Activated CD4-positive, alpha-beta memory T cell treated with anti-CD3 and anti-CD28 coated beads for 36 hours (primary cell): ENCODE data around the gene TLK2. TPM values are rescaled to one million over a fixed set of nuclear protein-coding genes. Genes with fewer than 3 reads are reported as not detected.
"Not testable (repeated sequence)": the region's sequence is repeated elsewhere in the genome, so short reads cannot be mapped to it uniquely, and the experiment has no call there.

ENCODE experiments used
- CTCF ChIA-PET: fragments of 350-600 bp; sonication (Branson Sonifier 250); formaldehyde crosslinking; loops from one replicate; lab custom pipeline; 2021; ENCODE audit warnings: antibody characterized with exemption, inconsistent platforms; lab: Charles Lee
- POLR2A ChIA-PET: fragments of 350-600 bp; sonication (Branson Sonifier 250); formaldehyde crosslinking; loops from one replicate; lab custom pipeline; 2021; ENCODE audit warnings: antibody characterized with exemption; lab: Charles Lee
- DNase-seq: peaks from one replicate; pipeline ENCODE4 v3.0.0-alpha.2; 2020
- H3K27ac Mint-ChIP-seq: one replicate; pipeline ENCODE4 v1.8.0; 2021; ENCODE audit warnings: mixed read lengths
- H3K27me3 Mint-ChIP-seq: one replicate; pipeline ENCODE4 v1.8.0; 2021; ENCODE audit warnings: mixed read lengths
- H3K36me3 Mint-ChIP-seq: one replicate; pipeline ENCODE4 v1.8.0; 2021; ENCODE audit warnings: mixed read lengths
- H3K4me1 Mint-ChIP-seq: one replicate; pipeline ENCODE4 v1.8.0; 2021; ENCODE audit warnings: low read depth, mixed read lengths
- H3K4me3 Mint-ChIP-seq: one replicate; pipeline ENCODE4 v1.8.0; 2021; ENCODE audit warnings: mild to moderate bottlenecking, mixed read lengths
- H3K9me3 Mint-ChIP-seq: one replicate; pipeline ENCODE4 v1.8.0; 2021; ENCODE audit warnings: mixed read lengths
- intact Hi-C: fragments of 100-400 bp; cut with micrococcal nuclease; formaldehyde crosslinking; loops from one replicate; pipeline ENCODE4 v1.15.1; 2023
- total RNA-seq, 2 experiments: library from RNA; stranded (reverse); gene quantifications; one replicate each; pipeline ENCODE4 v1.2.3, GENCODE V29; 2021

TLK2 gene
- total RNA-seq, 2 experiments from 2014 or later = 30.7 to 31.6 TPM

DNA sequence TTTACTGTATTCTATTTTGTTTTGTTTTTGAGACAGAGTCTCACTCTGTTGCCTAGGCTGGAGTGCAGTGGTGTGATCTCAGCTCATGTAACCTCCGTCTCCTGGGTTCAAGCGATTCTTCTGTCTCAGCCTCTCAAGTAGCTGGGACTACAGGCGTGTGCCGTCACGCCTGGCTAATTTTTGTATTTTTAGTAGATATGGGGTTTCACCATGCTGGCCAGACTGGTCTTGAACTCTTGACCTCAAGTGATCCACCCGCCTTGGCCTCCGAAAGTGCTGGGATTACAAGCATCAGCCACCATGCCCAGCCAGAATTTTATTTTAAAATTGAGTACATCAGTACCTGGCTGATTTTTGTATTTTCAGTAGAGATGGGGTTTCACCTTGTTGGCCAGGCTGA is 15.4 kb downstream of the TLK2 start:
- CTCF ChIA-PET, H3K27me3 Mint-ChIP-seq: not testable (repeated sequence)

DNA sequence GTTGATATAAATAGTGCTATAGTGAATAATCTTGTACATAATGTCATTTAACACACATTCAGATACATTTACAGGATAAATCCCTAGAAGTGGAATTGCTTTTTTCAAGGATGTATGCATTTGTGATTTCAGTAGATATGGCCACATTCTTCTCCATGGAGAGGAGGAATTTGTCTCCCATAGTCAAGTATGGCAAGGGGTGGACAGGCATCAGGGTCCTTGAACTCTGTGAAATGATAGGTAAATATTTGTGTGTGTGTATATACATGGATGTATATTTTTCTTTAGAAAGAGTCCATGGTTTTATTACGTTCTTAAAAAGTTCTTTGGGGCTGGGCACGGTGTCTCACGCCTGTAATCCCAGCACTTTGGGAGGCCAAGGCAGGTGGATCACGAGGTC is 17.7 kb downstream of the TLK2 start:
- POLR2A ChIA-PET, H3K9me3 Mint-ChIP-seq, H3K36me3 Mint-ChIP-seq, CTCF ChIA-PET, DNase-seq, H3K4me3 Mint-ChIP-seq, H3K27me3 Mint-ChIP-seq, H3K27ac Mint-ChIP-seq, intact Hi-C loops: not testable (repeated sequence)
- H3K4me1 Mint-ChIP-seq = peaks cover 19% of the 10 kb centered on the region

More for the DNA sequence above, 15.4 kb downstream of the TLK2 start:
- intact Hi-C loops, H3K4me3 Mint-ChIP-seq, DNase-seq, POLR2A ChIA-PET, H3K36me3 Mint-ChIP-seq, H3K27ac Mint-ChIP-seq, H3K9me3 Mint-ChIP-seq: not testable (repeated sequence)
- peaks cover 19% of the 10 kb centered on the region for H3K4me1 Mint-ChIP-seq

DNA sequence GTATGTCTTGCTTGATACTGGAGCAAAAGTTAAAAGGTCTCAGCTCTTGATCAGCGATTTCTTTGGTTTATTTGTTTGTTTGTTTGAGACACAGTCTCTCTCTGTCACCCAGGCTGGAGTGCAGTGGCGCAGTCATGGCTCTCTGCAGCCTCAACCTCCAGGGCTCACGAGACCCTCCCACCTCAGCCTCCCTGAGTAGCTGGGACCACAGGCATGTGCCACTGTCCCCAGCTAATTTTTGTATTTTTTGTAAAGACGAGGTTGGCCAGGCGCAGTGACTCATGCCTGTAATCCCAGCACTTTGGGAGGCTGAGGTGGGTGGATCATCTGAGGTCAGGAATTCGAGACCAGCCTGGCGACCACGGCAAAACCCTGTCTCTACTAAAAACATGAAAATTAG is 20.2 kb downstream of the TLK2 start:
- CTCF ChIA-PET, H3K27me3 Mint-ChIP-seq, H3K4me3 Mint-ChIP-seq, H3K36me3 Mint-ChIP-seq, H3K27ac Mint-ChIP-seq, POLR2A ChIA-PET, DNase-seq, H3K9me3 Mint-ChIP-seq, intact Hi-C loops: not testable (repeated sequence)
- H3K4me1 Mint-ChIP-seq = peaks cover 11% of the 10 kb centered on the region

DNA sequence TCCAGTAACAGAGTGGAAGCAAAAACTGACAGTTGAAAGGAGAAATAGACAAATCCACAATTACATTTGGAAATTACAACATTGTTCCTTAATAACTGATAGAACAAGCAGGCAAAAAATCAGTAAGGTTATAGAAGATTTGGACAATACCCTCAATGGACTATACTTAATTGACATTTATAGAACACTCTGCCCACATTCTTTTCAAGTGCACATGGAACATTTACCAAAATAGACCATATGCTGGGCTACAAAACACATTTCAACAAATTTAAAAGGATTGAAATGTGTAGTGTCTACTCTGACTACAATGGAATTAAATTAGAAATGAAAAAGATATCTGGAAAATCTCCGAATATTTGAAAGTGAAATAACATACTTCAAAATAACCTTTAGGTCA is 21.8 kb downstream of the TLK2 start:
- intact Hi-C loops, H3K27ac Mint-ChIP-seq, CTCF ChIA-PET, H3K9me3 Mint-ChIP-seq, DNase-seq, H3K27me3 Mint-ChIP-seq, H3K36me3 Mint-ChIP-seq, H3K4me3 Mint-ChIP-seq: not testable (repeated sequence)
- POLR2A ChIA-PET = interaction anchor here (0.6 kb wide), 1 partner anchor 461 kb away, joined by 3 read pairs; no protein-coding TSS in a partner anchor
- H3K4me1 Mint-ChIP-seq = peaks cover 13% of the 10 kb centered on the region

GRCh38 chr17:62504857-62505256 is 26.2 kb downstream of the TLK2 start:
- H3K27me3 Mint-ChIP-seq, H3K4me3 Mint-ChIP-seq, H3K27ac Mint-ChIP-seq, H3K36me3 Mint-ChIP-seq, DNase-seq, H3K9me3 Mint-ChIP-seq, intact Hi-C loops, POLR2A ChIA-PET, CTCF ChIA-PET: not testable (repeated sequence)
- peaks cover 22% of the 10 kb centered on the region for H3K4me1 Mint-ChIP-seq

GRCh38 chr17:62507191-62507836 is 28.7 kb downstream of the TLK2 start:
- POLR2A ChIA-PET, DNase-seq, H3K4me3 Mint-ChIP-seq, CTCF ChIA-PET, intact Hi-C loops, H3K36me3 Mint-ChIP-seq, H3K27me3 Mint-ChIP-seq, H3K9me3 Mint-ChIP-seq, H3K27ac Mint-ChIP-seq: not testable (repeated sequence)
- H3K4me1 Mint-ChIP-seq = peaks cover 33% of the 10 kb centered on the region

DNA sequence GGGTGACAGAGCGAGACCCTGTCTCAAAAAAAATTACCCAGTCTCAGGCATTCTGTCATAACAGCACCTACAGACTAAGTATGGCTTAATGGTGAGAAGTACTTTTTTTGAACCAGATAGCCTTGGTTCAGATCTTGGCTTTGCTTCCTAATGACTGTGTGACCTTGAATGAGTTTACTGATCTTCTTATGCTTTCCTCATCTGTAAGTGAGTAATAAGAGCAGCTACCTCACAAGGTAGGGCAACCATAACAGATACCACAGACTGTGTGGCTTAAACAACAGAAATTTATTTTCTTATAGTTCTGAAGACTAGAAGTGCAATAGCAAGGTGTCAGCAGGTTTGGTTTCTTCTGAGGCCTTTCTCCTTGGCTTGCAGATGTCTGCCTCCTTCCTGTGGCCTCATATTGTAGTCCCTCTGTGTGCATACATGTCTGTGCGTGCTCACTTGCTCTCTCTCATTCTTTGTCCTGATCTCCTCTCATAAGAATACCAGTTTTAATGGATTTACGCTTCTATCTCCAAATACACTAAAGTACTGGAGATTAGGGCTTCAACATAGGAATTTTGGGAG is 31.7 kb downstream of the TLK2 start:
- POLR2A ChIA-PET, intact Hi-C loops, H3K36me3 Mint-ChIP-seq, DNase-seq, H3K27me3 Mint-ChIP-seq, CTCF ChIA-PET, H3K4me3 Mint-ChIP-seq, H3K9me3 Mint-ChIP-seq: not testable (repeated sequence)
- H3K4me1 Mint-ChIP-seq = peaks cover 36% of the 10 kb centered on the region
- H3K27ac Mint-ChIP-seq = peak overlapping the region; percentile 63

GRCh38 chr17:62511014-62511413 is 32.4 kb downstream of the TLK2 start:
- H3K27me3 Mint-ChIP-seq, CTCF ChIA-PET: not testable (repeated sequence)

DNA sequence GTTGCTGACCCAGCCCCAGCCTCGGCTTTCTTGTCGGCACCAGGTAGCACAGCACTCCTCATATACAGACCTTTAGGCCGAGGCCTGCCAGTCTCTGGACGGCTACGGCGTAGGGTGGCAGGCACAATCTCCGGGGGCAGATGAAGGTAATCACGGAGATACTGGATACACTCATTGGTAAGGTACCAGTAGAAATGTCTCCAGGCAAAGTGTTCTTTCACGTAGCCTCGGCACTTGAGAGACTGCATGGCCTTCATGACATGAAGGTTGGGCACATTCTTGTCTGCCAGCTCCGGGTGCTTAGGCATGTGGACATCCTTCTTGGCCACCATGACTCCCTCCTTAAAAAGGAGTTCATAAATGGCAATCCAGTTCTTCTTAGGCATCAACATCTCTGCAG is 37.8 kb downstream of the TLK2 start:
- POLR2A ChIA-PET, H3K27me3 Mint-ChIP-seq: not testable (repeated sequence)

More at GRCh38 chr17:62511014-62511413, 32.4 kb downstream of the TLK2 start:
- intact Hi-C loops, H3K27ac Mint-ChIP-seq, H3K4me3 Mint-ChIP-seq, H3K9me3 Mint-ChIP-seq, DNase-seq, H3K36me3 Mint-ChIP-seq, POLR2A ChIA-PET: not testable (repeated sequence)
- peaks cover 34% of the 10 kb centered on the region for H3K4me1 Mint-ChIP-seq

GRCh38 chr17:62521295-62521694 is 42.7 kb downstream of the TLK2 start:
- DNase-seq, H3K27ac Mint-ChIP-seq, H3K4me1 Mint-ChIP-seq, CTCF ChIA-PET, H3K4me3 Mint-ChIP-seq, H3K9me3 Mint-ChIP-seq, POLR2A ChIA-PET, H3K27me3 Mint-ChIP-seq, intact Hi-C loops: not testable (repeated sequence)
- peaks cover 11% of the 10 kb centered on the region for H3K36me3 Mint-ChIP-seq

More for the DNA sequence above, 37.8 kb downstream of the TLK2 start:
- intact Hi-C loops, H3K9me3 Mint-ChIP-seq, CTCF ChIA-PET, H3K4me3 Mint-ChIP-seq, H3K4me1 Mint-ChIP-seq, H3K36me3 Mint-ChIP-seq, DNase-seq, H3K27ac Mint-ChIP-seq: not testable (repeated sequence)

- POLR2A ChIA-PET, DNase-seq, H3K4me1 Mint-ChIP-seq, H3K27me3 Mint-ChIP-seq, H3K27ac Mint-ChIP-seq, H3K9me3 Mint-ChIP-seq, CTCF ChIA-PET, H3K4me3 Mint-ChIP-seq, intact Hi-C loops: not testable (repeated sequence)
- H3K36me3 Mint-ChIP-seq = peaks cover 19% of the 10 kb centered on the region
Measured at GRCh38 chr17:62524077-62524476, 45.5 kb downstream of the TLK2 start.

- DNase-seq, H3K4me1 Mint-ChIP-seq, H3K27ac Mint-ChIP-seq, POLR2A ChIA-PET, H3K27me3 Mint-ChIP-seq, intact Hi-C loops, H3K4me3 Mint-ChIP-seq, H3K9me3 Mint-ChIP-seq: not testable (repeated sequence)
- H3K36me3 Mint-ChIP-seq = peaks cover 23% of the 10 kb centered on the region
- CTCF ChIA-PET = interaction anchor here (0.5 kb wide), 1 partner anchor 66 kb away, joined by 3 read pairs; no protein-coding TSS in a partner anchor
Measured at GRCh38 chr17:62525317-62525716, 46.7 kb downstream of the TLK2 start.

DNA sequence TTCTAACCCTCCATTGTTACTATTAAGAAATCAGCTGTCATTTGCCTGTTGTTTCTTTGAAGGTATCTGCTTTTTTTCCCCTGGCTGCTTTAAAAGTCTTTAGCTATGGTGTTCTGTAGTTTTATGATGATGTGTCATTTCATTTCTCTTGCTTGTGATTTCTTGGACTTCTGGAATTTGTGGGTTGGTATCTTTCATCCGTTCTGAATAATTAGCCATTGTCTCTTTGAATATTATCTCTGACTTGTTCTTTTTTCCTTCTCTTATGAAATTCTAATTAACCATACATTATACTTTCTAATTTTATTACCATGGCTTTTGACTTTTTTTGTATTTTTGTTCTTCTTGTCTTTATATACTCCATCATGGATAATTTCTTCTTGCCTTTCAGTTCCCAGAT is 52.3 kb downstream of the TLK2 start:
- peaks cover 25% of the 10 kb centered on the region for H3K36me3 Mint-ChIP-seq
- H3K27ac Mint-ChIP-seq, H3K27me3 Mint-ChIP-seq, H3K9me3 Mint-ChIP-seq, CTCF ChIA-PET, POLR2A ChIA-PET, H3K4me1 Mint-ChIP-seq, DNase-seq, intact Hi-C loops, H3K4me3 Mint-ChIP-seq: not testable (repeated sequence)
